ENCODE results near the gene ANG. TPM values are rescaled to one million over a fixed set of nuclear protein-coding genes. Genes with fewer than 3 reads are reported as not detected.

The ANG gene
- total RNA-seq, 1 experiment from 2014 or later = 3.2 TPM

DNA sequence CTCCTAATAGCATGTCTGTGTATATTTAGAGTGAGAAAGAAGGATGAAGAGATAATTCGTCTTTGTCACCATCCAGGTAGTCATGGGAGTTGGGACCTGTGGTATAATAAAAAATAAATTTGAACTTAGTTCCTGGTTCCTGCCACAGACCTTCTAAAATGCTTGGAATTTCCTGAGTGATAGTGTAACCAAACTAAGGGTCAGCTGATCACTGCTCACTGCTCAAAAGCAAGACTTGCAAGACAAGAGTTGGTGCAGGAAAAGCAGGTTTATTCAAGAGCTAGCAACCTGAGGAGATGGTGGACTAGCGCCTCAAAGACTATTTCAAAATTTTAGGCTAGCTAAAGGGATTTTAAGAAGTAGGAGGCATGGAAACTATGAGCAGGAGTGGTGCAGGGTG is 19.1 kb downstream of the ANG start:
- no peak overlapping the region for H3K4me3 Mint-ChIP-seq
- no CpG with 5 or more reads among the region's 2 CpGs for WGBS (ENCODE audit: extremely low coverage, insufficient read length, low lambda C conversion rate)
- peak overlapping the region in 2 of 3 experiments; percentile 19 to 81; a peak in 3 of 7 replicates for H3K27ac Mint-ChIP-seq
- H4K5ac ChIP-seq (ENCODE audit: insufficient read length, low read depth, low read length) = no peak overlapping the region
- H3K23me2 ChIP-seq (ENCODE audit: insufficient read length, low read depth, low read length, poor library complexity, severe bottlenecking) = no peaks in the 10 kb centered on the region
- no peak overlapping the region for H3K14ac ChIP-seq (ENCODE audit: insufficient read depth, low read length)
- no peak overlapping the region for H2BK5ac ChIP-seq (ENCODE audit: insufficient read length, low read length)
- no peak overlapping the region for H3K56ac ChIP-seq (ENCODE audit: insufficient read length, low read depth, low read length)
- H2AK5ac ChIP-seq (ENCODE audit: insufficient read length, low read length) = no peak overlapping the region
- no peak for DNase-seq
- no peaks in the 10 kb centered on the region; the same call in 1 of the 2 replicates for H3K4me1 ChIP-seq (ENCODE audit: insufficient read depth, low read length)
- H3K36me3 Mint-ChIP-seq (ENCODE audit: insufficient read depth in 1 of 3, low read depth in 3 of 3) = peaks cover 0 to 6% (median 0%) of the 10 kb centered on the region in 3 experiments; a peak in 4 of 7 replicates
- peak overlapping the region; percentile 59 for H2BK12ac ChIP-seq (ENCODE audit: insufficient read length, low read depth, low read length)
- no peaks in the 10 kb centered on the region for H3K79me1 ChIP-seq (ENCODE audit: insufficient read depth, low read depth, low read length, poor library complexity, severe bottlenecking)
- H4K20me1 ChIP-seq (ENCODE audit: control insufficient read depth, insufficient read depth, insufficient read length) = no peaks in the 10 kb centered on the region
- H4K8ac ChIP-seq (replicated peaks; ENCODE audit: insufficient read length, low read depth, low read length) = no peak overlapping the region
- peaks cover 5 to 9% of the 10 kb centered on the region in 2 experiments for H3K9me3 Mint-ChIP-seq
- no peak overlapping the region for H3K4ac ChIP-seq (ENCODE audit: low read depth, low read length)
- H3K18ac ChIP-seq (ENCODE audit: insufficient read length, low read depth, low read length) = no peak overlapping the region
- H3K9me3 ChIP-seq (ENCODE audit: control insufficient read depth, low read depth, low read length) = peaks cover 15% of the 10 kb centered on the region
- no peak overlapping the region for H3K23ac ChIP-seq (ENCODE audit: insufficient read length, low read depth, low read length)
- no peak overlapping the region for H4K91ac ChIP-seq (ENCODE audit: insufficient read length, low read depth, low read length)
- H3K27ac ChIP-seq (ENCODE audit: insufficient read length, low read depth, low read length) = peak overlapping the region; percentile 93
- H3K4me1 Mint-ChIP-seq = peaks cover 0 to 3% of the 10 kb centered on the region in 2 experiments; a peak in 2 of 4 replicates
- no peak overlapping the region for H2BK120ac ChIP-seq (ENCODE audit: low read depth, low read length, poor library complexity, severe bottlenecking)
- H3K27me3 ChIP-seq (ENCODE audit: insufficient read depth, low read length) = no peaks in the 10 kb centered on the region
- H3K79me2 ChIP-seq (ENCODE audit: insufficient read depth, low read length) = no peaks in the 10 kb centered on the region
- H3K4me2 ChIP-seq (ENCODE audit: insufficient read depth, insufficient read length, low read length) = no peak overlapping the region
- H2BK15ac ChIP-seq (ENCODE audit: low read depth, low read length) = no peak overlapping the region
- no peak for TF ChIP-seq CTCF (conservative IDR thresholded peaks at IDR 0.05)
- H3T11ph ChIP-seq (ENCODE audit: low read length) = no peak overlapping the region
- no peak overlapping the region for H2BK20ac ChIP-seq (ENCODE audit: low read depth, low read length, poor library complexity, severe bottlenecking)
- H3K9ac ChIP-seq (ENCODE audit: extremely low read depth, insufficient read length, low read length) = no peak overlapping the region
- no peaks in the 10 kb centered on the region for H3K27me3 Mint-ChIP-seq (ENCODE audit: low read depth)
- H2AFZ ChIP-seq (ENCODE audit: low read length) = no peak overlapping the region

Measured in H9 (cell line).